A673 (cell line): ENCODE measurements around the gene NLRP12.
"Not testable (repeated sequence)": the region's sequence is repeated elsewhere in the genome, so short reads cannot be mapped to it uniquely, and the experiment has no call there.

Experiments used
- EZH2 ChIP-seq: fragments of 200-600 bp; sonication (generic); IDR thresholded peaks from 2 replicates; pipeline ENCODE4 v1.6.1; 2017; ENCODE audit warnings: borderline replicate concordance, low read depth, mild to moderate bottlenecking, mixed read lengths, antibody characterized with exemption, low read length; ENCODE audit not compliant: poor library complexity, severe bottlenecking
- TF ChIP-seq, protein P1 (sequence below): fragments of 300-800, 200-600 bp; sonication (generic); conservative IDR thresholded peaks from 2 replicates; pipeline ENCODE4 v1.5.1; 2017; ENCODE audit warnings: low read depth, mild to moderate bottlenecking, antibody characterized with exemption, low read length, moderate library complexity, mixed read lengths

DNA sequence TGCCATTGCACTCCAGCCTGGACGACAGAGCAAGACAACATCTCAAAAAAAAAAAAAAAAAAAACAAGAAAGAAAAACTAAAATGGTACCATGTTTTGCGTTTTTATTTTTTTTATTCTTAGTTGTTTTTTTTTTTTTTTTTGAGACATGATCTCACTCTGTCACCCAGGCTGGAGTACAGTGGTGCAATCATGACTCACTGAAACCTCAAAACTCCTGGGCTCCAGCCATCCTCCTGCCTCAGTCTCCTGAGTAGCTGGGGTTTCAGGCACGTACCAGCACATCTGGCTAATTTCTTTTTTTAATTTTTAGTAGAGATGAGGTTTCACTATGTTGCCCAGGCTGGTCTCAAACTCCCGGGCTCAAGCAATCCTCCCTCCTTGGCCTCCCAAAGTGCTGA is 16.8 kb upstream of the NLRP12 start:
- TF ChIP-seq, protein P1, sequence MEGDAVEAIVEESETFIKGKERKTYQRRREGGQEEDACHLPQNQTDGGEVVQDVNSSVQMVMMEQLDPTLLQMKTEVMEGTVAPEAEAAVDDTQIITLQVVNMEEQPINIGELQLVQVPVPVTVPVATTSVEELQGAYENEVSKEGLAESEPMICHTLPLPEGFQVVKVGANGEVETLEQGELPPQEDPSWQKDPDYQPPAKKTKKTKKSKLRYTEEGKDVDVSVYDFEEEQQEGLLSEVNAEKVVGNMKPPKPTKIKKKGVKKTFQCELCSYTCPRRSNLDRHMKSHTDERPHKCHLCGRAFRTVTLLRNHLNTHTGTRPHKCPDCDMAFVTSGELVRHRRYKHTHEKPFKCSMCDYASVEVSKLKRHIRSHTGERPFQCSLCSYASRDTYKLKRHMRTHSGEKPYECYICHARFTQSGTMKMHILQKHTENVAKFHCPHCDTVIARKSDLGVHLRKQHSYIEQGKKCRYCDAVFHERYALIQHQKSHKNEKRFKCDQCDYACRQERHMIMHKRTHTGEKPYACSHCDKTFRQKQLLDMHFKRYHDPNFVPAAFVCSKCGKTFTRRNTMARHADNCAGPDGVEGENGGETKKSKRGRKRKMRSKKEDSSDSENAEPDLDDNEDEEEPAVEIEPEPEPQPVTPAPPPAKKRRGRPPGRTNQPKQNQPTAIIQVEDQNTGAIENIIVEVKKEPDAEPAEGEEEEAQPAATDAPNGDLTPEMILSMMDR, result not testable (repeated sequence)
- not testable (repeated sequence) for TF ChIP-seq EZH2
